ENCODE data around the gene MB21D2.

DNA sequence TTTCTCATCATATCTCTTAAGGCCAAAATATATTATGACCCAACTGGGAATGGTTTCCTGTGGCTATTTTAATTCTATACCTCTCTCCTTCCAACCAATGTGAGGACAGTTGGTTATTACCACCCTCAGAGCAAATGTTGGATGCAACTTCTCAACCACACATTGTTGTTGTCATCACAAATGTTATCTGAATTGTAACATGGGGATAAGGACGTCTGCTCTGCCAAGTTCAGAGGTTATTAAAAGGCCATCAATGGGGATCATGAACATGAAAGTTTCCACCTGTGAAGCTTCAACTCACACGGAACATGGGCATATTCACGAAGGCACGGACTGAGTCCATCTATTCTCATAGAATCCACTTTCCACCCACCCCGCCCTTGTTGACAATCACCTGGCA lies 46.8 kb downstream of the MB21D2 start:
- TF ChIP-seq, protein P1, sequence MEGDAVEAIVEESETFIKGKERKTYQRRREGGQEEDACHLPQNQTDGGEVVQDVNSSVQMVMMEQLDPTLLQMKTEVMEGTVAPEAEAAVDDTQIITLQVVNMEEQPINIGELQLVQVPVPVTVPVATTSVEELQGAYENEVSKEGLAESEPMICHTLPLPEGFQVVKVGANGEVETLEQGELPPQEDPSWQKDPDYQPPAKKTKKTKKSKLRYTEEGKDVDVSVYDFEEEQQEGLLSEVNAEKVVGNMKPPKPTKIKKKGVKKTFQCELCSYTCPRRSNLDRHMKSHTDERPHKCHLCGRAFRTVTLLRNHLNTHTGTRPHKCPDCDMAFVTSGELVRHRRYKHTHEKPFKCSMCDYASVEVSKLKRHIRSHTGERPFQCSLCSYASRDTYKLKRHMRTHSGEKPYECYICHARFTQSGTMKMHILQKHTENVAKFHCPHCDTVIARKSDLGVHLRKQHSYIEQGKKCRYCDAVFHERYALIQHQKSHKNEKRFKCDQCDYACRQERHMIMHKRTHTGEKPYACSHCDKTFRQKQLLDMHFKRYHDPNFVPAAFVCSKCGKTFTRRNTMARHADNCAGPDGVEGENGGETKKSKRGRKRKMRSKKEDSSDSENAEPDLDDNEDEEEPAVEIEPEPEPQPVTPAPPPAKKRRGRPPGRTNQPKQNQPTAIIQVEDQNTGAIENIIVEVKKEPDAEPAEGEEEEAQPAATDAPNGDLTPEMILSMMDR (IDR thresholded peaks at IDR 0.05), result no peak
- no peak for TF ChIP-seq EZH2 (IDR thresholded peaks at IDR 0.05)
